ENCODE data around the gene NKAIN2.

GRCh38 chr6:124475176-124475575, 671.5 kb downstream of the NKAIN2 start:
- TF ChIP-seq RFX5 (IDR thresholded peaks at IDR 0.05; ENCODE audit: low read length) (no peak), NRF1 (IDR thresholded peaks at IDR 0.05; ENCODE audit: low read depth, low read length) (no peak), POLR2AphosphoS5 (IDR thresholded peaks at IDR 0.05; ENCODE audit: low read depth, low read length) (no peak), CHD2 (IDR thresholded peaks at IDR 0.05; ENCODE audit: low read length, partially characterized antibody) (no peak), EP300 (IDR thresholded peaks at IDR 0.05; ENCODE audit: borderline replicate concordance in 1 of 2, low read depth in 1 of 2, low read length in 1 of 2) (no peak), CTCF (IDR thresholded peaks at IDR 0.05) (no peak), REST (IDR thresholded peaks at IDR 0.05; ENCODE audit: low read depth, low read length) (no peak), RAD21 (IDR thresholded peaks at IDR 0.05; ENCODE audit: low read length) (no peak), ELF1 (IDR thresholded peaks at IDR 0.05) (no peak), TAF1 (IDR thresholded peaks at IDR 0.05; ENCODE audit: borderline replicate concordance, low read depth, low read length) (no peak), GABPA (IDR thresholded peaks at IDR 0.05; ENCODE audit: low read depth) (no peak), YY1 (IDR thresholded peaks at IDR 0.05; ENCODE audit: low read depth) (no peak), EZH2phosphoT487 (IDR thresholded peaks at IDR 0.05; ENCODE audit: borderline replicate concordance, low read depth) (no peak), IRF3 (IDR thresholded peaks at IDR 0.05; ENCODE audit: low read depth, low read length) (no peak)

All from SK-N-SH (cell line).